ENCODE measurements around the gene OR2T3. TPM values are rescaled to one million over a fixed set of nuclear protein-coding genes. Genes with fewer than 3 reads are reported as not detected.
"Not testable (repeated sequence)": the region's sequence is repeated elsewhere in the genome, so short reads cannot be mapped to it uniquely, and the experiment has no call there.

The OR2T3 gene
- polyA plus RNA-seq, 3 donors: not detected

- no peak for DNase-seq
These were observed 2.0 kb upstream of the OR2T3 start for GRCh38 chr1:248471154-248471553.

GRCh38 chr1:248472111-248472510 lies 1.0 kb upstream of the OR2T3 start:
- DNase-seq: not testable (repeated sequence)

GRCh38 chr1:248475660-248476059 lies 2.5 kb downstream of the OR2T3 start:
- DNase-seq: not testable (repeated sequence)

DNA sequence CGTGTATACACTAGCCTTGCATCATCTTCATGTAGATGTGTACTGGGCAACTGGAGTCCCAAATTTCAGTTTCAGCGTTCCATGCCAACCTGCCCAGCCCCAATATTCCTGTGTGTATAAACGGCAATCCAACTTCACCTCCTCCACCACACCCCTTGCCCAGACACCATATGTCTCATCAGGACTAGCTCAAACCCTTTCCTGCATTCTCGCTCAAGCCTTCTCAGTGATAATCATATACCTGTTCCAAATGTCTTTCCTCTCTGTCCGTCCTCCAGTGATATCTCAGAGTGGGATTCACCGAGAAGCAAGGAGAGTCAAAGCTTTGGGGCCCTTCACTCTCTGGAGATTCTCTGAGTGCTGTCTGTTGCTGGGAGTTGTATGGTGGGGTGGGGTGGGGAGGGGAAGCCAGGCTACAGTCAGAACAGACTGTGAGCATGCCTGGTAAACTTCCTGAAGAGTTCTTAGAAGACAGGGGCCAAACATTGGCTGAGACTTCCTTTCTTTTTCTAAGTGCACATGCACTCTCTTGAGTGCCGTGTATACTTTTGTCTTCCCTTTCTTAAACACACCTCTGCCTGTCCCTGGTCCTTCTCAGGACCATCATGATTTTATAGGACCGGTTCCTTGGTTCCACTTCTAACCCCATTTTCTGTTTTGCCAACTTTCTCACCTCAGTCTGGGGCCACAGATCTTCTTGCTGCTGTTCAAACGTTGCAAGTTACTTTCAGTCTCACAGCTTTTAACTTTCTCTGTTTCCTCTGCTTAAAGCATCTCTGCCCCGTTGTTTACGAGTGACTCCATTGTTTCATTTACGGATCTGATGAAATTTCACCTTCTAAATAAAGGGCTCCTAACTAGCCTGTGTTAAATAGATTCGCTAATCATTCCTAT lies 8.8 kb downstream of the OR2T3 start:
- DNase-seq: not testable (repeated sequence)

- not testable (repeated sequence) for DNase-seq
These were observed 15.1 kb downstream of the OR2T3 start, which contains the start of gene OR2T5 for GRCh38 chr1:248488289-248488688. Gene OR2T5 (plus strand): TSS chr1:248488589. CDS start chr1:248488589, 0 bp downstream.

DNA sequence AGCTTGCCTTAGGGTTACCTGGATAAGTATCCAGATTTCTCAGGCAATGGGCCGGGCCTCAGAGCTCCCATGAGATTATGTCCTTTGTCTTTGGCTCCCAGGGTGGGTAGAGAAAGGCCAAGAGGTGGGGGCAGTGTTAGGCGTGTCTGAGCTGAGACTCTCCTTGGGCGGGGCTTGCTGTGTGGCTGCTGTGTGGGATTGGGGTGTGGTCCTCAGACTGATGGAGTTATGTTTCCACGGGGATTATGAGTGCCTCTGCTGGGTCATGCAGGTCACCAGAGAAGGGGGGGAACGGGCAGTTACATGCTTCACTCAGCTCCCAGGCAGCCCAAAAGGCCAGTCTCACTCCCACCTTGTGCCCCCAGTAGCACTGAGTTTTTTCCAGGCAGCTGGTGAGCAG lies 23.5 kb downstream of the OR2T3 start:
- not testable (repeated sequence) for DNase-seq

DNA sequence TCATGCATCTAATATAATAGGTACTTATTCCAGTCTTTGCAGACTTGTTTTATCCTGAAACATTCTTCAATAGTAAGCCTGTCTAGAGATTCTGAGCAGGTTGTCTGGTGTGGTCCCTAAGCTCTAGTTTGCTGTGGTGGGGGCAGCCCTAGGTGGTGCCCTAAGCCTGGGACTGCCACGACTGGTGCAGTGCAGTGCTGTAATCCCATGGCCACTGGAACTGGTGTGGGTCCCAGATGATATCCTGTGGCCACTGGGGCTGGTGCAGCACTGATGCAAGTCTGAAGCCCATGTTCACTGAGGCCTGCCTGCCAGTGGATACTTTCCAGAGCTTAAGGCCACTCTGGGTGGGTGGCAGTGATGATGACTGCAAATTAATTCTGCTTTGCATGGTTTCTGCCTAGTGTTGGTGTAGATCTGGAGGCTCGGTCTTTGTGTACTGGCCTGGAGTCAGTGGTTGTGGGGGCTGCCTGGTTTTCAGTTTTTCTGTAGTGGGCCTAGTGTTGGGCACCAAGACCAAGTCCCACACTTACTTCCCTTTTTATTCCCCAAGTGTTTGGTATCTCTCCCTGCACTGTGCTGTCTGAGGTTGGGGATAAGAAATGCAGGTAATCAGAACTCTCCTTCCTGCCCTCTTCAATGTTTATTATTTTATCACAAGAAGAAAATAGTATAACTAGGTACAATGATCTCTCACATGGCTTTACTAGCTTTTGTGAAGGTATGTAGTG lies 27.3 kb downstream of the OR2T3 start:
- DNase-seq: not testable (repeated sequence)

DNA sequence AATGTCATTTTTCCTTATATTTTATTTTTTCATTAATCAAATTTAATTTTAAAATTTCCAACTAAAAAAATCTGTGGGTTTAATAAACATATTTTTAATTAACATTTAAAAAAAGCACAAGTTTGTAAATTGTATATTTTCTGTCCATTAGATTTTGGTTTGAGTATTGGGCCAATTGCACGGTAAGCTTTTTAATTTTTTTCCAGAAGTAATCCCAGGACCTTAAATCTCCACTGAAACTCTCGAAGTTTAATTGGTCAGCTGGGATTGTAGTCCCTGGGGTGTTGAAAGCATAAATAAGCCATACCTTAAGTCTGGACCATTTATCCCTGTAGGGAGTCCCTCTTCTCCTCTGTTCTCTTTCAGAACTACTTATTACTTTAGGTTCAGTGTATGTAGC lies 34.6 kb downstream of the OR2T3 start, which contains the start of gene OR2G6:
OR2G6 (plus strand) TSS at position 301 of the 400 bp plus-strand sequence. CDS start 13,574 bp downstream, outside the sequence.
- DNase-seq: not testable (repeated sequence)

DNA sequence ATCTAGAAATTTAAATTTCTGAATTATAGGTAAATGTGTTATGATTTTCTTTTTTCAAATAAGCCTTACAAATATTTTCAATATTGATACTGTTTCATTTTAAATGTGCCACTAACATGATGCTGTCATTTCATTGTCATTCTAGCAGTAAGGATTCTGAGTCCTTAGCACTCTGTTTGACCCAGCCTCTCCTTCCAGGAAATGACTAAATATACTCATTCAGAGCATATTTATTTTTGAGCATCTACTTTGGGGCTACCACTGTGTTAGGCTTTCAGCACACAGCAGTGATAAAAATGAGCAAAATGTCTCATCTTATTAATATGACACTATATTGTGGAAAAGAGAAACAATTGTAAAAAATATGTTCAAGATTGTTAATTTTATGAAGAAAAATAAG lies 37.1 kb downstream of the OR2T3 start:
- DNase-seq: not testable (repeated sequence)

DNA sequence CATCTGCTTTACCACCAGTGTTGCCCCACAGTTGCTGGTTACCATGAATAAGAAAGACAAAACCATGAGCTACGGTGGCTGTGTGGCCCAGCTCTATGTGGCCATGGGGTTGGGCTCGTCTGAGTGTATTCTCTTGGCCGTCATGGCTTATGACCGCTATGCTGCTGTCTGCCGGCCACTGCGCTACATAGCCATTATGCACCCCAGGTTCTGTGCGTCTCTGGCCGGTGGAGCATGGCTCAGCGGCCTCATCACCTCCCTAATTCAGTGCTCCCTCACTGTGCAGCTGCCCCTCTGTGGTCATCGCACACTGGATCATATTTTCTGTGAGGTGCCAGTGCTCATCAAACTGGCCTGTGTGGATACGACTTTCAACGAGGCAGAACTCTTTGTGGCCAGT lies 48.7 kb downstream of the OR2T3 start:
- no peak for DNase-seq

Other genes with a start within 250 kb of the OR2T3 start
- gene OR2M4, start 241.9 kb upstream of the OR2T3 start, polyA plus RNA-seq (ENCODE audit: insufficient read length in 3 of 3): under 1 TPM; 0.03 to 0.12 (median 0.08) TPM
- gene OR2T33, start 195.4 kb upstream of the OR2T3 start, polyA plus RNA-seq (ENCODE audit: insufficient read length in 3 of 3): not detected
- gene OR2T12, start 169.9 kb upstream of the OR2T3 start, polyA plus RNA-seq (ENCODE audit: insufficient read length in 3 of 3): under 1 TPM; 0.03 to 0.09 (median 0.09) TPM
- gene OR2M7, start 148.8 kb upstream of the OR2T3 start, polyA plus RNA-seq (ENCODE audit: insufficient read length in 3 of 3): not detected
- not detected for gene OR14C36, start 124.6 kb upstream of the OR2T3 start, polyA plus RNA-seq (ENCODE audit: insufficient read length in 3 of 3)
- gene OR2T4, start 111.7 kb upstream of the OR2T3 start, polyA plus RNA-seq (ENCODE audit: insufficient read length in 3 of 3): not detected
- gene OR2T6, start 97.6 kb upstream of the OR2T3 start, polyA plus RNA-seq (ENCODE audit: insufficient read length in 3 of 3): under 1 TPM in 1 of 3 donors, not detected in 2; 0.04 TPM
- not detected for gene OR2T1, start 70.3 kb upstream of the OR2T3 start, polyA plus RNA-seq (ENCODE audit: insufficient read length in 3 of 3)
- not detected for gene OR2T2, start 27.7 kb upstream of the OR2T3 start, polyA plus RNA-seq (ENCODE audit: insufficient read length in 3 of 3)
- not detected for gene OR2T5, start 15.2 kb downstream of the OR2T3 start, polyA plus RNA-seq (ENCODE audit: insufficient read length in 3 of 3)
- under 1 TPM in 1 of 3 donors, not detected in 2; 0.05 TPM for gene OR2G6, start 34.7 kb downstream of the OR2T3 start, polyA plus RNA-seq (ENCODE audit: insufficient read length in 3 of 3)
- not detected for gene OR2T29, start 89.4 kb downstream of the OR2T3 start, polyA plus RNA-seq (ENCODE audit: insufficient read length in 3 of 3)
- gene OR2T34, start 101.4 kb downstream of the OR2T3 start, polyA plus RNA-seq (ENCODE audit: insufficient read length in 3 of 3): not detected
- gene OR2T10, start 124.3 kb downstream of the OR2T3 start, polyA plus RNA-seq (ENCODE audit: insufficient read length in 3 of 3): under 1 TPM in 2 of 3 donors, not detected in 1; 0.04 to 0.36 TPM
- gene OR2T11, start 161.7 kb downstream of the OR2T3 start, polyA plus RNA-seq (ENCODE audit: insufficient read length in 3 of 3): under 1 TPM in 1 of 3 donors, not detected in 2; 0.04 TPM
- not detected for gene OR2T35, start 171.9 kb downstream of the OR2T3 start, polyA plus RNA-seq (ENCODE audit: insufficient read length in 3 of 3)
- not detected for gene OR2T27, start 182.2 kb downstream of the OR2T3 start, polyA plus RNA-seq (ENCODE audit: insufficient read length in 3 of 3)
- not detected for gene OR14I1, start 229.4 kb downstream of the OR2T3 start, polyA plus RNA-seq (ENCODE audit: insufficient read length in 3 of 3)